SK-N-SH (cell line): ENCODE results near the gene SSTR1.

Source experiments
- ELF1 ChIP-seq: IDR thresholded peaks from 2 replicates; pipeline ENCODE4 v1.4.0; 2012
- EZH2phosphoT487 ChIP-seq: fragments of 200-600 bp; sonication (generic); IDR thresholded peaks from 2 replicates; pipeline ENCODE4 v1.6.1; 2017; ENCODE audit warnings: low read depth, mixed run types, mild to moderate bottlenecking, antibody characterized with exemption, moderate library complexity, borderline replicate concordance
- FOSL2 ChIP-seq: IDR thresholded peaks from 2 replicates; pipeline ENCODE4 v1.4.0; 2012; ENCODE audit warnings: low read depth, mild to moderate bottlenecking, moderate library complexity, borderline replicate concordance
- GABPA ChIP-seq: IDR thresholded peaks from 2 replicates; pipeline ENCODE4 v1.4.0; 2012; ENCODE audit warnings: low read depth, mild to moderate bottlenecking
- GATA2 ChIP-seq: sonication (generic); formaldehyde crosslinking; IDR thresholded peaks from 2 replicates; pipeline ENCODE4 v1.5.0; 2020; ENCODE audit warnings: mild to moderate bottlenecking, missing genetic modification reagents
- JUND ChIP-seq: IDR thresholded peaks from 2 replicates; pipeline ENCODE4 v1.4.0; 2012
- PBX3 ChIP-seq: IDR thresholded peaks from 2 replicates; pipeline ENCODE4; 2012
- POLR2AphosphoS5 ChIP-seq: IDR thresholded peaks from 2 replicates; pipeline ENCODE4 v1.6.1; 2012; ENCODE audit warnings: low read depth, low read length
- SMC3 ChIP-seq: IDR thresholded peaks from 2 replicates; pipeline ENCODE4 v1.6.1; 2012; ENCODE audit warnings: low read depth, low read length, improper control_type of control experiment
- TAF1 ChIP-seq: IDR thresholded peaks from 2 replicates; pipeline ENCODE4 v1.6.1; 2012; ENCODE audit warnings: low read depth, mild to moderate bottlenecking, low read length, moderate library complexity, borderline replicate concordance
- USF2 ChIP-seq: fragments of 150-350 bp; IDR thresholded peaks from 2 replicates; pipeline ENCODE4 v1.6.1; 2017; ENCODE audit warnings: antibody characterized with exemption, low read length, low read depth, borderline replicate concordance
- YY1 ChIP-seq: IDR thresholded peaks from 2 replicates; pipeline ENCODE4 v1.4.0; 2012; ENCODE audit warnings: low read depth, mild to moderate bottlenecking
- TF ChIP-seq, protein P1 (sequence below): fragments of 200-600 bp; sonication (generic); IDR thresholded peaks from 2 replicates; pipeline ENCODE4 v1.6.1; 2017; ENCODE audit warnings: antibody characterized with exemption, mild to moderate bottlenecking, moderate library complexity

- TF ChIP-seq, protein P1, sequence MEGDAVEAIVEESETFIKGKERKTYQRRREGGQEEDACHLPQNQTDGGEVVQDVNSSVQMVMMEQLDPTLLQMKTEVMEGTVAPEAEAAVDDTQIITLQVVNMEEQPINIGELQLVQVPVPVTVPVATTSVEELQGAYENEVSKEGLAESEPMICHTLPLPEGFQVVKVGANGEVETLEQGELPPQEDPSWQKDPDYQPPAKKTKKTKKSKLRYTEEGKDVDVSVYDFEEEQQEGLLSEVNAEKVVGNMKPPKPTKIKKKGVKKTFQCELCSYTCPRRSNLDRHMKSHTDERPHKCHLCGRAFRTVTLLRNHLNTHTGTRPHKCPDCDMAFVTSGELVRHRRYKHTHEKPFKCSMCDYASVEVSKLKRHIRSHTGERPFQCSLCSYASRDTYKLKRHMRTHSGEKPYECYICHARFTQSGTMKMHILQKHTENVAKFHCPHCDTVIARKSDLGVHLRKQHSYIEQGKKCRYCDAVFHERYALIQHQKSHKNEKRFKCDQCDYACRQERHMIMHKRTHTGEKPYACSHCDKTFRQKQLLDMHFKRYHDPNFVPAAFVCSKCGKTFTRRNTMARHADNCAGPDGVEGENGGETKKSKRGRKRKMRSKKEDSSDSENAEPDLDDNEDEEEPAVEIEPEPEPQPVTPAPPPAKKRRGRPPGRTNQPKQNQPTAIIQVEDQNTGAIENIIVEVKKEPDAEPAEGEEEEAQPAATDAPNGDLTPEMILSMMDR, result no peak
- no peak for TF ChIP-seq JUND
- no peak for TF ChIP-seq EZH2phosphoT487
- no peak for TF ChIP-seq FOSL2
- TF ChIP-seq USF2, result no peak
- no peak for TF ChIP-seq YY1
- TF ChIP-seq TAF1, result no peak
- no peak for TF ChIP-seq POLR2AphosphoS5
- TF ChIP-seq GABPA, result no peak
- no peak for TF ChIP-seq GATA2 (CRISPR knock-in tag)
- no peak for TF ChIP-seq PBX3
- TF ChIP-seq ELF1, result no peak
- no peak for TF ChIP-seq SMC3
Observed at GRCh38 chr14:38168416-38168815, 39.3 kb upstream of the SSTR1 start.
